ENCODE data around the gene FOXE1.

DNA sequence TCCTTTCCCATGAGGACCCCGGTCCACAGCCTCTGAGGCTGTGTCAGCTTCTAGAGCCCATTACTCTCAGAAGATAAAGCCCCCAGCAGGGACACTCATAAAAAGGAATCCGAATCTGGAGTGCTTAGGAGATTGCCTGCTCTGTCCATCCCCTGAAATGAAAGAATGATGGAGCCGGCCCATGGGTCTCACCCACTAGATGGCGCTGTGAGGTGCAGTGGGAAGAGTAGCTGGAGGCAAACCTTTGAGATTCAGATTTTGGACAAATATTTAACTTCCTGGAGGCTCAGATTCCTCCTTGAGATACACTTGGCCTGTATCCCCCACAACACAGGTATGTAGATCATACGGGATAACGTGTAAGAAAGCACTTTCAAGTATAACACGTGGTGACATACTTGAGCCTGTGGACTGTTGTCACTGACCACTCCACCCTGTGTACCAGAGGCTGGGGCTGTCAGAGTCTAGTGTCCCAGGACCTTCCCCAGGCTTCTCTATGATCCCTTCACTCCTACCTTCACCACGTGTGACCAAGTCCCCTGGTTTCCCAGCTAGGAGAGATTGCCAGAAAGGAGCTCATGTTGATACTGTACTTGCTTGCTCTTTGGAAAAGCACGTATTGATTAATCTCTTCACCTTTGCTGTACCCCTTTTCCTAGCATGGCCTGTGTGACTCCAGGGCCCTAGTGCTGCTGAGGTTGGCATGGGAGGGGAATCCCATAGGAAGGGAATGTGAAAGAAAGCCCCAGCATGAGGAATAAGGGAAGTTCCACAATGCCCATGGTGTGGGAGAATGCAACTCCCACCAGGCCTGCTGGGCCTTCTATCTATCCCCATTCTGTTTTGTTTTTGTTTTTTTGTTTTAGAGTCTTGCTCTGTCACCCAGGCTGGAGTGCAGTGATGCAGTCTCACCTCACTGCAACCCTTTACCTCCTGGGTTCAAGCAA, 37.2 kb downstream of the FOXE1 start:
- TF ChIP-seq, protein P1, sequence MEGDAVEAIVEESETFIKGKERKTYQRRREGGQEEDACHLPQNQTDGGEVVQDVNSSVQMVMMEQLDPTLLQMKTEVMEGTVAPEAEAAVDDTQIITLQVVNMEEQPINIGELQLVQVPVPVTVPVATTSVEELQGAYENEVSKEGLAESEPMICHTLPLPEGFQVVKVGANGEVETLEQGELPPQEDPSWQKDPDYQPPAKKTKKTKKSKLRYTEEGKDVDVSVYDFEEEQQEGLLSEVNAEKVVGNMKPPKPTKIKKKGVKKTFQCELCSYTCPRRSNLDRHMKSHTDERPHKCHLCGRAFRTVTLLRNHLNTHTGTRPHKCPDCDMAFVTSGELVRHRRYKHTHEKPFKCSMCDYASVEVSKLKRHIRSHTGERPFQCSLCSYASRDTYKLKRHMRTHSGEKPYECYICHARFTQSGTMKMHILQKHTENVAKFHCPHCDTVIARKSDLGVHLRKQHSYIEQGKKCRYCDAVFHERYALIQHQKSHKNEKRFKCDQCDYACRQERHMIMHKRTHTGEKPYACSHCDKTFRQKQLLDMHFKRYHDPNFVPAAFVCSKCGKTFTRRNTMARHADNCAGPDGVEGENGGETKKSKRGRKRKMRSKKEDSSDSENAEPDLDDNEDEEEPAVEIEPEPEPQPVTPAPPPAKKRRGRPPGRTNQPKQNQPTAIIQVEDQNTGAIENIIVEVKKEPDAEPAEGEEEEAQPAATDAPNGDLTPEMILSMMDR (IDR thresholded peaks at IDR 0.05): peak; percentile 33 to 69 (median 52)
- TF ChIP-seq POLR2A (IDR thresholded peaks at IDR 0.05): no peak
